Measurements from ENCODE around the gene INTS14. TPM values are rescaled to one million over a fixed set of nuclear protein-coding genes. Genes with fewer than 3 reads are reported as not detected.
"Not testable (repeated sequence)": the region's sequence is repeated elsewhere in the genome, so short reads cannot be mapped to it uniquely, and the experiment has no call there.

Gene INTS14
- total RNA-seq, 1 donor from 2014 or later, result 49.2 TPM

DNA sequence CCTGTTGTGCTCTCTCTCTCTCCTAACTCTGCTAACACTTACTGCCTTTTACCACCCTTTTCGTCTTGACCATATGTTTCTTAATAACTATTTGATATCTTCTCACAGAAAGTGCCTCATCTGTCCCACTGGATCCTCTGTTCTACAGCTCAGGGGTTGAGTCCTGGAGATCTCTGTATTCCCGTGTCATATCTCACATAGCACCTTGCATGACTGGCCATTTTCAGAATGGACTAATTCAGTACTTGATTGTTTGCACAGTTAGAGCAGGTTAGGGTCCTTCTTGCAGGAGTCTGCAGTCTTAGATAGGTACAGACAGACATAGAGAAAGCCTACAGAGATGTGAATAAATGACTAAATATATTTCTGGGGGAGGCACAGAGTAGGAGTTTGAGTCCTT, 59.7 kb downstream of the INTS14 start:
- Mint-ChIP-seq H3K9me3 (no peaks in the 10 kb centered on the region), H3K27ac (no peak overlapping the region), H3K27me3 (no peaks in the 10 kb centered on the region), H3K4me3 (no peak overlapping the region), H3K4me1 (peaks cover 12% of the 10 kb centered on the region), H3K36me3 (ENCODE audit: low read depth) (peaks cover 14% of the 10 kb centered on the region)
- no peak for DNase-seq
- intact Hi-C loops (cut with micrococcal nuclease), result no loop called here

- H3K4me1 Mint-ChIP-seq, result peaks cover 12% of the 10 kb centered on the region
- H3K27ac Mint-ChIP-seq, result peak overlapping the region; percentile 12
- H3K4me3 Mint-ChIP-seq, result no peak overlapping the region
- H3K27me3 Mint-ChIP-seq, result no peaks in the 10 kb centered on the region
- H3K36me3 Mint-ChIP-seq (ENCODE audit: low read depth), result peaks cover 14% of the 10 kb centered on the region
- no peak for DNase-seq
- H3K9me3 Mint-ChIP-seq, result no peaks in the 10 kb centered on the region
- intact Hi-C loops (cut with micrococcal nuclease), result no loop called here
Measured at GRCh38 chr15:65550681-65551098, 60.2 kb downstream of the INTS14 start.

DNA sequence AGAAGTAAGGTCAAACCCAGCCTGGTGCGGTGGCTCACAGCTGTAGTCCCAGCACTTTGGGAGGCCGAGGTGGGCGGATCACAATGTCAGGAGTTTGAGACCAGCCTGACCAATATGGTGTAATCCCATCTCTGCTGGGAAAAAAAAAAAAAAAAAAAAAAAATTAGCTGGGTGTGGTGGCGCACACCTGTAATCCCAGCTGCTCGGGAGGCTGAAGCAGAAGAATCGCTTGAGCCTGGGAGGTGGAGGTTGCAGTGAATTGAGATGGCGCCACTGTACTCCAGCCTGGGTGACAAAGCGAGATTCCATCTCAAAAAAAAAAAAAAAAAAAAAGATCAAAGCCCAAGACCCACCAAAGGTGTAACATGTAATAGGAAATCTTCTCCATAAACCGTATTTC, 61.6 kb downstream of the INTS14 start:
- H3K27ac Mint-ChIP-seq; H3K4me3 Mint-ChIP-seq; H3K36me3 Mint-ChIP-seq (ENCODE audit: low read depth); DNase-seq; H3K27me3 Mint-ChIP-seq; intact Hi-C loops (cut with micrococcal nuclease); H3K9me3 Mint-ChIP-seq: not testable (repeated sequence)
- peaks cover 12% of the 10 kb centered on the region for H3K4me1 Mint-ChIP-seq

- peaks cover 1% of the 10 kb centered on the region for H3K36me3 Mint-ChIP-seq (ENCODE audit: low read depth)
Measured at GRCh38 chr15:65547841-65548240, 63.1 kb downstream of the INTS14 start.

DNA sequence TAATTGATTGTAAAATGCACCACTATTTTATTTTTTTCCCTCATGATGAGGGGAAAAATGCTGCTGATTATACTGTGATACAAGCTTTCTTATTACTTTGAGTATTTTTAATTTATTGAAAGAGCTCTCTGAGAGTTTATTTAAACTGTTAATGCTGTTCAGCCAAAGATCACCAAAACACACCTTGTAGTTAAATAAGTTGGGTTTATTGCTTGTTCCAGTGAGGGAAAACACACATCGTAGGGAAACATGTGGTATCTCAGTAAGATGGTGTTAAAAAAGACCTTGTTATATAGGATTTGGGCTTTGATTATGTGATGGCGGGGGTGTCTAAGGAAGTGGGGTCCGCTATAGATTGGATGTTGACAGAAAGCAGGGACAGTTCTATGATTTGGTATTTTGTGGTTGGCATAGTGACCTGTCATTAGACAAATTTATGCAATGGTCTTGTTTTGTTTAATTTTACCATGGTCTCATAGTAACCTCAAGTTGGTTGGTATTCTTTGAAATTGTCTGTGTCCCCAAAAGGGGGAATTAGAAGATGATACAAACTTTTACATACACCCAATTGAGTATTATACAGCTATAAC, 69.6 kb downstream of the INTS14 start:
- H3K27me3 Mint-ChIP-seq, result no peaks in the 10 kb centered on the region
- no peak overlapping the region for H3K4me3 Mint-ChIP-seq
- H3K4me1 Mint-ChIP-seq, result peaks cover 12% of the 10 kb centered on the region
- peaks cover 4% of the 10 kb centered on the region for H3K36me3 Mint-ChIP-seq (ENCODE audit: low read depth)
- H3K9me3 Mint-ChIP-seq, result no peaks in the 10 kb centered on the region
- intact Hi-C loops (cut with micrococcal nuclease), result no loop called here
- no peak overlapping the region for H3K27ac Mint-ChIP-seq
- no peak for DNase-seq

More at GRCh38 chr15:65547841-65548240, 63.1 kb downstream of the INTS14 start:
- no peak for DNase-seq
- Mint-ChIP-seq H3K27me3 (no peaks in the 10 kb centered on the region), H3K4me1 (peaks cover 14% of the 10 kb centered on the region), H3K9me3 (no peaks in the 10 kb centered on the region), H3K4me3 (no peak overlapping the region), H3K27ac (no peak overlapping the region)
- intact Hi-C loops (cut with micrococcal nuclease), result no loop called here

- H3K27ac Mint-ChIP-seq, result no peak overlapping the region
- H3K9me3 Mint-ChIP-seq, result no peaks in the 10 kb centered on the region
- H3K4me3 Mint-ChIP-seq, result no peak overlapping the region
- peaks cover 12% of the 10 kb centered on the region for H3K4me1 Mint-ChIP-seq
- DNase-seq, result no peak
- no peaks in the 10 kb centered on the region for H3K27me3 Mint-ChIP-seq
- intact Hi-C loops (cut with micrococcal nuclease), result no loop called here
- H3K36me3 Mint-ChIP-seq (ENCODE audit: low read depth), result peaks cover 5% of the 10 kb centered on the region
Measured at GRCh38 chr15:65540314-65540713, 70.6 kb downstream of the INTS14 start.

DNA sequence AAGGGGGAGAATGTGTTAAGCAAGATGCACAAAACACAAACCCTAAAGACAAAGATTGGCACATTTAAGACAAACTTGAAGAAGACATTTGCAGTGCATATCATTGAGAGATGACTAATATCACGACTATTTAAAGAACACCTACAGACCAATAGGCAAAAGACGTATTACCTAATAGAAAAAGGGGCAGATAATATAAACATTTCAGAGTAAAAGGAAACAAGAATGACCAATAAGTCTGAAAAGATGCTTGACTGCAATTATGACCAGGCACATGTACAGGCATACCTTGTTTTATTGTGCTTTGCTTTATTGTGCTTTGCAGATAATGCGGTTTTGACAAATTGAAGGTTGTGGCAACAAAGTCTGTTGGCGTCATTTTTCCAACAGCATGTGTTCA, 75.7 kb downstream of the INTS14 start:
- Mint-ChIP-seq H3K4me1 (peaks cover 29% of the 10 kb centered on the region), H3K36me3 (ENCODE audit: low read depth) (peaks cover 7% of the 10 kb centered on the region), H3K9me3 (no peaks in the 10 kb centered on the region), H3K27ac (no peak overlapping the region), H3K4me3 (no peak overlapping the region), H3K27me3 (no peaks in the 10 kb centered on the region)
- intact Hi-C loops (cut with micrococcal nuclease), result no loop called here
- DNase-seq, result no peak

- H3K4me1 Mint-ChIP-seq, result peaks cover 34% of the 10 kb centered on the region
- no peak overlapping the region for H3K27ac Mint-ChIP-seq
- H3K9me3 Mint-ChIP-seq, result no peaks in the 10 kb centered on the region
Measured at GRCh38 chr15:65533057-65533756, 77.7 kb downstream of the INTS14 start.

GRCh38 chr15:65532738-65533051, 78.2 kb downstream of the INTS14 start:
- peaks cover 4% of the 10 kb centered on the region for H3K36me3 Mint-ChIP-seq (ENCODE audit: low read depth)
- H3K27ac Mint-ChIP-seq, result no peak overlapping the region
- no peaks in the 10 kb centered on the region for H3K9me3 Mint-ChIP-seq
- H3K4me1 Mint-ChIP-seq, result peaks cover 31% of the 10 kb centered on the region
- peak overlapping the region; percentile 43 for H3K4me3 Mint-ChIP-seq
- no peak for DNase-seq
- no peaks in the 10 kb centered on the region for H3K27me3 Mint-ChIP-seq
- intact Hi-C loops (cut with micrococcal nuclease), result no loop called here

More at GRCh38 chr15:65533057-65533756, 77.7 kb downstream of the INTS14 start:
- H3K4me3 Mint-ChIP-seq, result peak overlapping the region; percentile 43
- H3K27me3 Mint-ChIP-seq, result no peaks in the 10 kb centered on the region
- DNase-seq, result no peak
- intact Hi-C loops (cut with micrococcal nuclease), result no loop called here
- H3K36me3 Mint-ChIP-seq (ENCODE audit: low read depth), result peaks cover 7% of the 10 kb centered on the region

- H3K36me3 Mint-ChIP-seq (ENCODE audit: low read depth), result peaks cover 2% of the 10 kb centered on the region
- H3K4me1 Mint-ChIP-seq, result peaks cover 31% of the 10 kb centered on the region
- DNase-seq, result peak; percentile 97
- H3K27me3 Mint-ChIP-seq, result no peaks in the 10 kb centered on the region
- H3K9me3 Mint-ChIP-seq, result no peaks in the 10 kb centered on the region
- intact Hi-C loops (cut with micrococcal nuclease), result loop anchor here (1.0 kb wide), 1 partner anchor 13 kb away; the partner anchor contains the start of gene DPP8
- H3K4me3 Mint-ChIP-seq, result peak within 1 kb of the TSS; percentile 88
- H3K27ac Mint-ChIP-seq, result peak within 1 kb of the TSS; percentile 87
Measured at GRCh38 chr15:65530318-65531111, 80.4 kb downstream of the INTS14 start, which contains the start of gene HACD3. HACD3 (plus strand) TSS chr15:65530463; CDS start chr15:65530632, 169 bp downstream.

DNA sequence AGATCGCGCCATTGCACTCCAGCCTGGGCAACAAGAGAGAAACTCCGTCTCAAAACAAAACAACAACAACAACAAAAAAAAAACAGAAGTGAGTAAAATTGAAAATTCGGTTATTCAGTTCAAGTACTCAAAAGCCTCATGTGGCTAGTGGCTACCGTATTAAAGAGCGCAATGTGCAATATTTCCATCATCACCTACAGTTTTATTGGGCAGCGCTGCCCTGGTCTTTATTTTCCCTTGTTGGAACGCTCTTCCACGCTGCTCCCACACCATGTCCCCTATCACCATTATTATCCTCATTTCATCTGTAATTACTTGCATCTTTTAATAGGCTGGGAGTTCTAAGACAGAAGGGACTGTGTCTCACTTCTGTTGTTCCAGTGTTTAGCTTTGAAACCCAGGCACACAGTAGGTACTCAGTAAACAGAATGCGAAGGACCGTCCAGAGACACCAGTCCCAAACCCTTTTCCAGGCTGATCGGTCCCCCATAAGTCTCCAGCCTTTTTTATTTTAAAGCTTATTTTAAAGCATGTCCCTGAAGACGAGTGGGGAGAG, 81.1 kb downstream of the INTS14 start:
- peak overlapping the region; percentile 14 for H3K27ac Mint-ChIP-seq
- H3K27me3 Mint-ChIP-seq, result no peaks in the 10 kb centered on the region
- peaks cover 2% of the 10 kb centered on the region for H3K36me3 Mint-ChIP-seq (ENCODE audit: low read depth)
- intact Hi-C loops (cut with micrococcal nuclease), result loop anchor here (1.0 kb wide), 1 partner anchor 13 kb away; the partner anchor contains the start of gene DPP8
- H3K9me3 Mint-ChIP-seq, result no peaks in the 10 kb centered on the region
- H3K4me3 Mint-ChIP-seq, result peak overlapping the region; percentile 88
- no peak for DNase-seq
- H3K4me1 Mint-ChIP-seq, result peaks cover 31% of the 10 kb centered on the region
